CD4-positive, alpha-beta T cell treated with Interleukin-15 for 1 hour (primary cell): ENCODE measurements around the gene ELF3.
"Not testable (repeated sequence)": the region's sequence is repeated elsewhere in the genome, so short reads cannot be mapped to it uniquely, and the experiment has no call there.

Experiments used
- DNase-seq: peaks from one replicate; pipeline ENCODE4 v3.0.0-alpha.2; 2020

ELF3 gene

DNA sequence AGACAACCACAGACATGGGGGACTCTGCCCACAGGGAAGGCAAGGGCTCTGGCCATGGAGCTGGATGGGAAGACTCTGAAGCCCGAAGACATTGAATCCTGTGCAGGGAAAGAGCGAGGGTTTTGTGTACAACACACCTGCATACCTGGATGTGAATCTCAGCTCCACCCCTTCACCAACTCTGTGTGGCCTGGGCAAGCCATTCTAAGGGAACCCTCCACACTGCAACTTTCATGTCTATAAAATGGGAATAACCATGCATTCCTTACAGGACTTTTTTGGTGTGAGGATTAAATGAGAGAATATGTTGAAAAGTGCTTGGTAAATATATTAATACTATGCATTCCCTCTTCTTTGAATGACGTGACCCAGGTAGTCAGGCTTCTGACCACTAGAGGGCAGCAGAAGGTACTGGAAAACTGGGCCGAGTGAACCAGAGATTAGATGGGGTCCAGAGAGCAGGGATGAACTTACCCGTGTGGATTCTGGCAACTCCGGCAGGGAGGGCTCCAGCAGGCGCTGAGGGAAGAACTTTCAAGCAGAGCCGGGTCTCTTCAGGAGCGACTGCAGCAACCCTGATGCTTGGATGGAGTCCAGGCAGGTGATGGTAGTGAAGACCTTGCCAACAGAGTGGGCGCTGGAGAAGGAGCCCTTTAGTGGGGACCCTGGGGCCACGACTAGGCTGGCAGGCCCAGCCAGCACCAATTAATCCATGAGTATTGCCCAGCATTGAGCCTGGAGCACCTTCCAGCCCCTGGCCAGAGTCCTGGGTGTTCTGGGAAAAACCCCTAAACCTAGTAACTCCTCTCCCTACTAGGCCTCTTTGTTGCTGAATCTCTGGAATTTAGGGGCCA, 834 bp upstream of the ELF3 start:
- DNase-seq, result peak; percentile 31

DNA sequence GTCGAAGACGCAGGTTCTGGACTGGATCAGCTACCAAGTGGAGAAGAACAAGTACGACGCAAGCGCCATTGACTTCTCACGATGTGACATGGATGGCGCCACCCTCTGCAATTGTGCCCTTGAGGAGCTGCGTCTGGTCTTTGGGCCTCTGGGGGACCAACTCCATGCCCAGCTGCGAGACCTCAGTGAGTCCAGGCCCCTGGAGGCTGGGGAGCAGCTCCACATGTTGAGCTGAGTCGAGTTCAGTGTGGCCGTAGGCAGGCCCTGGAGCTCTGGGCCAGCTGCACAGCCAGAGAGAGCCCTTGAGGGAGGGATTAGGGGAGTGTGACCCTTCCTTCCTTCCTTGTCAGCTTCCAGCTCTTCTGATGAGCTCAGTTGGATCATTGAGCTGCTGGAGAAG, 1.6 kb downstream of the ELF3 start:
- DNase-seq, result no peak

DNA sequence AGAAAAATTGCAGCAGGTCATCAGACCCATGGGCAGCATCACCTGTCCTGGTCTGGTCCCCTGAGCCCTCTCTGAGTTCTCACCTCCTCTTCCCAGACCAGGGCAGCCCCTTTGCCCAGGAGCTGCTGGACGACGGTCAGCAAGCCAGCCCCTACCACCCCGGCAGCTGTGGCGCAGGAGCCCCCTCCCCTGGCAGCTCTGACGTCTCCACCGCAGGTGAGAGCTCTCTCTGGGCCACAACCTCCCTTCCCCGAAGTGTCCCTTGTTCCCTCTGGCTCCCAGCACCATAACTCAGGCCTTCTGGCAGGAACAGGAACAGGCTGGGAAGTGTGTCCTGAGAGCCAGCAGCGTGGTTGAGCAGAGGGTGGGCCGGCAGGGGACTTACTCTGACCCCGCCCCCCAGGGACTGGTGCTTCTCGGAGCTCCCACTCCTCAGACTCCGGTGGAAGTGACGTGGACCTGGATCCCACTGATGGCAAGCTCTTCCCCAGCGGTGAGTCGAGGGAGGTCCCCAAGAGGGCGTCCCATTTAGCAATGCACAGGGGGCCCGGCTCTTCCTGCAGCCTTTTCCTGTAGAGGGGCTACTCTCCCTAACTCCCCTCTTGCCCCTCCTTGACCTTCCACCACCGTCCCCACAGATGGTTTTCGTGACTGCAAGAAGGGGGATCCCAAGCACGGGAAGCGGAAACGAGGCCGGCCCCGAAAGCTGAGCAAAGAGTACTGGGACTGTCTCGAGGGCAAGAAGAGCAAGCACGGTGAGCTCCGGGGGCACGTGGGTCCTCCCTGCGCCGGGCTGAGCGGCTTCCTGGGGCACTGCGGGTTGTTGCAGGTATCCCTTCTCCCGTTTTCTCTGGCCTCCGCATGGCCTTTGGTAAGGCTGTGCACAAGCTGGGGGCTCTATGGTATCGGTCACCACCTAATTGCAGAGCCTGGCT, 2.4 kb downstream of the ELF3 start:
- DNase-seq, result no peak

DNA sequence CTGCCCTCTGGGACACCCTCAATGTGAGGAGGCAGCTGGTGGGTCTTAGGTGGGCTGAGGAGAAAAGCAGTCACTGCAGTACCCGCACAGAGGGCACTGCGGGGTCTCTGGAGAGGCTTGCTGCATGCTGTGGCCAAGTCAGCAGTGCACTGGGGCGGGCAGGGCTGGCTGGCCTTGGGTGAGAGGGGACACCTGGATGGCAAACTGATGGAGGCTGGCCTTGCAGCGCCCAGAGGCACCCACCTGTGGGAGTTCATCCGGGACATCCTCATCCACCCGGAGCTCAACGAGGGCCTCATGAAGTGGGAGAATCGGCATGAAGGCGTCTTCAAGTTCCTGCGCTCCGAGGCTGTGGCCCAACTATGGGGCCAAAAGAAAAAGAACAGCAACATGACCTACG, 3.2 kb downstream of the ELF3 start:
- no peak for DNase-seq

DNA sequence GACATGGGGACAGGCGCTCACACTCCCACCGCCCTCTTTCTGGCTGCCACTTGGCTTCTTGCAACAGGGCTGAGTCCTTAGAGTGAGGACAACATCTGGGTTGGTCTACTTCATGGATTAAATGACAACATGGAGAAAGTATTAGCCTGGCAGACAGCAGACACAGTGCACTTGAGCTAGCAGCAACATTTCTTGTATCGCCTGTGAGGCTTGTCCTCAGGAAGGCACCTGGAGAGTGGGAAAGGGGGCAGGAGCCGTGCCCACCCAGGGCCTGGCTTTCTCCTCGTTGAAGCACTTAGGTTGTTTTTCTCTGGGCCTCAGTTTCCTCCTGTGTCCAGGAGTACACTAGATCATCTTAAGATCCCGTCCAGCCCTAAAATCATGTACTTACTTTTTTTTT, 3.7 kb downstream of the ELF3 start:
- no peak for DNase-seq

DNA sequence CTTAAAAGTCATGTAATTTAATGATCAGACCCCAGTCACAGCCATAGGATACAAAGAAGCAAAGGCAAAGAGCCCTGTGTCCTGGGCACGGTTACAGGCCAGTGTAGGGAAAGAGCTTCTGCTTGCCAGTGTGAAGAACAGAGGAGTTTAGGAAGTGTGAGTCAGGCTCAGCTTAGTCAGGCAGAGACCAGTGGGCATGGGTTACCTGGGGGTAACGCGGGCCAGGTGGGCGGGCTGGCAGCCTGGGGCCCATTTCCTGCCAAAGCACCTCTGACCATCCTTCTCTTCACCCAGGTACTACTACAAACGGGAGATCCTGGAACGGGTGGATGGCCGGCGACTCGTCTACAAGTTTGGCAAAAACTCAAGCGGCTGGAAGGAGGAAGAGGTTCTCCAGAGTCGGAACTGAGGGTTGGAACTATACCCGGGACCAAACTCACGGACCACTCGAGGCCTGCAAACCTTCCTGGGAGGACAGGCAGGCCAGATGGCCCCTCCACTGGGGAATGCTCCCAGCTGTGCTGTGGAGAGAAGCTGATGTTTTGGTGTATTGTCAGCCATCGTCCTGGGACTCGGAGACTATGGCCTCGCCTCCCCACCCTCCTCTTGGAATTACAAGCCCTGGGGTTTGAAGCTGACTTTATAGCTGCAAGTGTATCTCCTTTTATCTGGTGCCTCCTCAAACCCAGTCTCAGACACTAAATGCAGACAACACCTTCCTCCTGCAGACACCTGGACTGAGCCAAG, 4.7 kb downstream of the ELF3 start:
- DNase-seq, result no peak

DNA sequence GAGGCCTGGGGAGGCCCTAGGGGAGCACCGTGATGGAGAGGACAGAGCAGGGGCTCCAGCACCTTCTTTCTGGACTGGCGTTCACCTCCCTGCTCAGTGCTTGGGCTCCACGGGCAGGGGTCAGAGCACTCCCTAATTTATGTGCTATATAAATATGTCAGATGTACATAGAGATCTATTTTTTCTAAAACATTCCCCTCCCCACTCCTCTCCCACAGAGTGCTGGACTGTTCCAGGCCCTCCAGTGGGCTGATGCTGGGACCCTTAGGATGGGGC, 5.2 kb downstream of the ELF3 start:
- no peak for DNase-seq

DNA sequence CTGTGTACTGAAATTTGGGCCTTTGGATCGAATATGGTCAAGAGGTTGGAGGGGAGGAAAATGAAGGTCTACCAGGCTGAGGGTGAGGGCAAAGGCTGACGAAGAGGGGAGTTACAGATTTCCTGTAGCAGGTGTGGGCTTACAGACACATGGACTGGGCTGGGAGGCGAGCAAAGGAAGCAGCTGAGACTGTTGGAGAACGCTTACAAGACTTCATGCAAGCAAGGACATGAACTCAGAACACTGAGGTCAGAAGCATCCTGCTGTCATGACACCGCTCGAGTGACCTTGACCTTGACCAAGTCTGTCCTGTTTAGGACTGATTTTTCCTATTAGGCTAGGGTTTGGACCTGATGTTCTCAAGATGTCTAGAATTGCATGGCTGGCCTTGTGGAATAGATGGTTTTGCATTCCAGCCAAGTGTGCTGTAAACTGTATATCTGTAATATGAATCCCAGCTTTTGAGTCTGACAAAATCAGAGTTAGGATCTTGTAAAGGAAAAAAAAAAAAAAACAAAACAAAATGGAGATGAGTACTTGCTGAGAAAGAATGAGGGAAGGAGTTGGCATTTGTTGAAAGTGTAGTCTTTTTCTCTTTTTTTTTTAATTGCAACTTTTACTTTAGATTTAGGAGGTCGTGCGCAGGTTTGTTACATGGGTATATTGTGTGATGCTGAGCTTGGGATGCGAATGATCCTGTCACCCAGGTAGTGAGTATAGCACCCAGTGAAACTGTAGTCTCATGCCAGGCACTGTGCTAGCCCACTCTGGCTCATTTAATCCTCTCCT, 5.8 kb downstream of the ELF3 start:
- DNase-seq, result no peak

DNA sequence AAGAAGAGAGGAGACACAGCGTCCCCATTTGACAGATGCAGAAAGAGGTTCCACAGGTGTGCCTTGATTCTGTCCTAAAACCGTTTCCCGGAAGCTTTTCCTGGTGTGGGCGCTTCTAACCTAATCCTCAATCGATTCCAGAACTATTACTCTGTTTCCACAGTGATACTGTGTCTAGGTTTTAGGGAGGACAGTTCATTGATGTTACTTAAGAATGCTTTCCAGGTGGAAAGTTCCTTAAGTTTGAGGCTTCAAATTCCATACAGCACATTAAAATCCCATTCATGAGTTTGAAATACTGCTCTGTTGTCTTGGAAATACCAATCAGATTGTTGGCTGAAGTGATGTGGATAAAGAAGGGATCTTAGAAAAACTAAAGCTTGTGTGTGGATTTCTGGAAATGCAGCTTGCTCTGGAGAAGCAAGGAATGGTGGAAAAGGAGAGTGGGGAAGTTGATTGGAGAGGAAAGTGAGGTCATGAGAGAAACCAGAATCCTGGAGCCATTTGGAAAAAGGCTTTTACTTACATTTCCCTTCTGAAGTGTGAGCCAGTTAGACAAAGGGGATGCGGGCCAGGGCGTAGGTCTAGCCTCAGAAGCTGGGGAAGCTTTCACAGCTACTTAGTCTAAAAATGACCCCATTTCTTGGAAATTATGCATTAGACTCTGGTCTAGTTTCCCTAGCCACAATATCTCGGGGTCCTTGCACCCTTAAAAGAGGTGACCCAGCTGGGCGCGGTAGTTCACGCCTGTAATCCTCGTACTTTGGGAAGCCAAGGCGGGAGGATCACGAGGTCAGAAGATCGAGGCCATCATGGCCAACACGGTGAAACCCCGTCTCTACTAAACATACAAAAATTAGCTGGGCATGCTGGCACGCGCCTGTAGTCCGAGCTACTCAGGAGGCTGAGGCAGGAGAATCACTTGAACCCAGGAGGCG, 6.7 kb downstream of the ELF3 start:
- no peak for DNase-seq

DNA sequence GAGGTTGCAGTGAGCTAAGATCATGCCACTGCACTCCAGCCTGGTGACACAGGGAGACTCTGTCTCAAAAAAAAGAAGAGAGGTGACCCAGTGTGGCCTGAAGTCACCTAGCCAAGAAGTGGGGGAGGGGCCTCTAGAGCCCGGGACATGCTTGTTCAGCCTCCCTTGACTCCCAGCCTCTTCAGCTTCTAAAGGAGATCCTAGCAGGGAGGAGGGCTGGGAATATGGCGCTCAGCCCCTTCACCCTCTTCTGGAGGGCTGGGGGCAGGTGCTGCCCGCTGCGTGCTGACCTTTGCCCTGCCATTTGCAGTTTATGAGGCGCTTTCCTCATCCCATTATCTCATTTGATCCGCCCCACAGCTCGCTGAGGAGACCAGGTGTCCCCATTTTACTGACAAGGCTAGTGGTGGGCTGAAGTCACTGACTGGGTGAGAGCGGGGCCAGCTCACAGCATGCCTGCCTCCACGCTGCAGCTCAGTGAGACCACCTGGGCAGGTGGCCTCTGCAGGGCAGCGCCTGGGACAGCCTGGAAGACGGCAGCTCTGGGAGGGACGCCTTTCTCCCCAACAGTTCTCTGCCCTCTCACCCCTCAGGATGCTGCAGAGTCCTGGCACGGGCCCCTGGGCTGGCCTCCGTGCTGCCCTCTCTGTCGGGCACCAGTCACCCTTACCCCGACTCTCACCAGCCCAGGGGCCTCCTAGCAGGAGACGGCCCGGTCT, 7.5 kb downstream of the ELF3 start:
- DNase-seq, result no peak

DNA sequence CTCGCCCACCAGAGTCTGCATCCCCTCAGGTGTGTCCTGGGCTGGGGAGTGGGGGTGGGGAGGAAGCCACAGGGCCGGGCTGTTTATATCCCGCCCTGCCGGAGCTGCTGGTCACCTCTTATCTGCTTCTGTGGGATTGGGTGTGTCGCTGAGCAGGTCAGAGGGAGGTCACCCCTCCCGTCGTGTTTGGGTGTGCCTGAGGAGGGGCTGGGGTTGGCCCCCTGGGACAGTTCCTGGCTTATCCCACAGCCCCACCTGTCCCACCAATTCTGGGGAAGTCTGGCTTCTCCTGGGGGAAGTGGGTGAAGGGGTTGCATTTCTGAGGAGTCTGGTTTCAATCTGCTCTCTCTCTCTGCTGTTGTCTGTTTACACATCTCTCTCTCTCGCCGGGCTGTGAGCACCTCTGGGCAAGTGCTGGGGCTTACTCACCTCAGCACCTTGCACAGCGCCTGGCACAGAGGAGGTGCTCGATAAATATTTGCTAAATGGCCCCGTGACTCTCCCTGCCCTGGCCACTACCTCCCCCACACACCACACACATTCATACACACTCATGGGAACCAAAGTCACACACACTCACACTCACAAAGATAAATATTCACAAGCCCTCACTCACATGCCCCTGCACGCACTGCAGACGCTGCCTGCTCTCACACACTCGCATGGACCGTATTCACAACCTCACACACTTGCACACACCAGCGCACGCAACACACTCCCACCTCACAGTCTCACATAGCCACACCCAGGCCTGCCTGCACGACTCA, 8.3 kb downstream of the ELF3 start:
- DNase-seq, result no peak

DNA sequence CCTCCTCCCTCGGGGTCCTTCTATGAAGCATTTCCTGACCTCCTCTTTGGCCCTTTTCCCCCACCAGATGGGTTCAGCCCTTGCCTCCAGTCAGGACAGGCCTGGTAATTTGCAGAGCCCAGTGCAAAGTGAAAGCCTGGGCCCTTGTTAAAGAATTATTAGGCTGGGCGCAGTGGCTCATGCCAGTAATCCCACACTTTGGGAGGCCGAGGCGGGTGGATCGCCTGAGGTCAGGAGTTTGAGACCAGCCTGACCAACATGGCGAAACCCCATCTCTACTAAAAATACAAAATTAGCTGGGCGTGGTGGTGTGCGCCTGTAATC, 8.8 kb downstream of the ELF3 start:
- DNase-seq, result not testable (repeated sequence)

DNA sequence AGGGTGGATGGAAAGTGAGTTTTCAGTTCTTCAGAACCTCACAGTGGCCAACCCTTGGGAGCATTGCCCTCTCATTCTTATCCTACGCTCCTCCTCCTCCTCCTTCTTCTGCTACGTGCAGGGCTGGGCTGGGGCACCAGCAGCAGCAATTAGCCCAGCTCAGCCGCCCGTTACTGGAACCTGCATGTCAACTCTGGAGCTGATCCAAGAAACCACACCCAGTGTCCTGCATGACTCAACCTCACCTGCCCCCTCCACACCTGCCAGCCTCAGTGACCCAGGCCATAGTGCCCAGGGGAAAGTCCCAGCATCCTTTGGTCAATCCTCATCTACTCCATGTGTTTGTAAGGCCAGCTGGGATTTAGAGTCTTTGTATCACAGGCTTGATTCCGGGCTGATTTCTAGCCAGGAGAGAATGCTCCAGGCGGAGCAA, 12.6 kb downstream of the ELF3 start:
- DNase-seq, result no peak

DNA sequence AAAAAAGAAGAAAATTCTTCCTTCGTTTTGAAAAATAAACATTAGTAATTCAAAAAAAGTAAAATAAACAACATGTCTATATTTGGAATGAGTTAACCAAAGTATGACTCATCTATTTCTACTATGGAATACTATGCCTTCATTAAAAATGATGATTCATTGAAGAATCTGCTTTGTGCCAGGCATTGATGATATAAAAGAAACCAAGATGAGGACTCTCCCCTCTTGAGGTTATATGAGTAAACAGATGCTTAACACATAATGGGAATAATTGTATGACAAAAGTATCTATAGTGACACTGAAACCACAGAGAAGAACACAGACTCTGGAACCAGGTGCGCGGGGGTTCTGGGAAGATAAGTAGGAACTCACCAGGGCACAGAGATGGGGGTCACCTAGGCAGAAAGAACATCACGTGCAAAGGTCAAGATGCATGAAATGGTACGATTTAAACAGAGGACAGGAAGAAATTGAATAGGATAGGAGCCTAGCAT, 18.8 kb downstream of the ELF3 start:
- no peak for DNase-seq

DNA sequence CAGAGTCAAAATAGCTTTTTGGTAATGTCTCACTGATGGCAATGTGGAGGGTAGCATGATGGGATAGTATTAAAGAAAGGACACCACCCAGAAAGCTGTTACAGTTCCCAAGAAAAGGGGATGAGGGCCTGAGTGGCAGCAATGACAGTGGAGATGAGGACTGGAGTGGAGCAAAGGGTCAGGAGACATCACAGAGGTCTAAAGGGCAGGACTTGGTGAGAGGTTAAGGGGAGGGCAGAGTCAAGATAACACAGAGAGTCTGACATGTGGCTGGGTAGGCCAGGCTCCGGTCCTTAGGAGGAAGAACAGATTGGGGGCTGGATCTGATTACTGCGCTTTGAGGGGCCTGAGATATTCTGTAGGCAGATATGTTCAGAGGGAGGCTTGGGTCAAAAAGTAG, 19.3 kb downstream of the ELF3 start:
- no peak for DNase-seq

DNA sequence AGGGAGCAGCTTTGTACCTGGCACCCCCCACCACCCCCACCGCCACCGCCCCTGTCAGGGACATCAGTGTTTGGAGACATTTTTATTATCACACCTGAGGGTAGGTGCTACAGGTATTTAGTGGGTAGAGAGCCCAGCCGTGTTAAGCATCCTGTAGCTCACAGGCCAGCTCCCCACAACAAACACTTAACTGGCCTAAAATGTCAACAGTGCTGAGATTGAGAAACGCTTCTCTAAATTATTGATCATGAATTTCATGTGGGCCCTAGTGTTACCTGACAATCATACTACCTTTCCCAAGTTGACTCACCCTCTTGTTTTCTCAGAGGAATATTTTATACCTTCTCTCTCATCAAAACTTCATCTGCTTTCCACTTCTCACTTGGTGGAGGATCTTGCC, 21.4 kb downstream of the ELF3 start:
- DNase-seq, result no peak

DNA sequence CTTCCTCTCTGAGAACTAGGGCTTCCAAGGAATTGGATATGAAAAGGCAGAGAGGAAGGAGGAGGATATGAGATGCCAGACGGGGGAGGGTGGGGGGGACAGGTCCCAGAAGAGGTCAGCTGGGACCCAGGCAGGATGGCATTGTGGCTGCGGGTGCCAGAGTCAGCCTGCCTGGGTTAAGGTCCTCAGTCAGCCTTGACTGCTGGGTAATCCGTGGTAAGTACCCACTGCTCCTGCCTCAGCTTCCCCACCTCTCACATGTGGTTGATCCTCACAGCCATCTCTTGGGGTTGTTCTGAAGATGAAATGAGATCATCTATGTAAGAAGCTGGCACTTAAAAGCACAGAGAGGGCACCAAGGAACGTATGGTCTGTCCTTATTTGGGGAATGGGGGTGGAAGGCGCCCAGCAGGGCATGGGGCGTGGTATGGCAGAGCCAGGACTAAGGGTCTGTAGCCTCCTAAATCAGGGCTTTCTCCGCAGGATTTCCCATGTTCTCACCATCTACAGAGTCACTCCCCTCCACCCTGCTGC, 23.8 kb downstream of the ELF3 start:
- DNase-seq, result no peak

DNA sequence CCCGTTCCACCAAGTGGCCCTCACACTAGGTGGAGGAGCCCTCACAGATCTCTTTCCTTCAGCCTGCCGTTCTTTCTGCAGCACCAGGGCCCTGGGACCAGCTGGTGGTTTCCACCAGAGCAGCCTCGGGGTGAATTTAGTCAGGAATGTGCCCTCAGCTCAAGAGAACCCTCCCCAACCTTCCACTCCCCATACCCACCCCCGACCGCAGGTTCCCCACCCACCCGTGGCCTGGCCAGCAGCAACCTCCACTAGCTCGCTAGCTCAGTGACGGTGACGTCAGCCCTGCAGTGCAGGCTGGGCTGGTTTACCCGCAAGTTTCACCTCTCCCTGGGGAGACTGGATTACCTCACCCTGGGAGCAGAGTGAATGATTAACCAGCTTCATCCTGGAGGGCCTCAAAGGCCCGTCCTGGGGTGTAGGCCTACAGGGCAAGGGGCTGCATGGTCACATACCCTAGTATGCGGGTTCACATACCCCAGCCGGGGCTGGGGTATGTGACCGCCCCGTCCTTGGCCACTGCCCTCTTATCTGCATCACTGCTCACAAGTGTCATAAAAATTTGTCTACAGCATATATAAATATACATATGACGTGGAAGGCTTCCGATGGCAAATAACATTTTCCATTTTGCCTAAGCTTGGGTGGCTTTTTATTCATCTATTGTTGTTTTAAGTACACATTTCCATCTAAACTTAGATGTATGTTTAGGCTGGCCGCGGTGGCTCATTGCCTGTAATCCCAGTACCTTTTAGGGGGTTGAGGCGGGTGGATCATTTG, 24.5 kb downstream of the ELF3 start:
- DNase-seq, result no peak
